GM21576 (cell line): Measurements from ENCODE around the gene HNF1A.
"Not testable (repeated sequence)": the region's sequence is repeated elsewhere in the genome, so short reads cannot be mapped to it uniquely, and the experiment has no call there.

ENCODE experiments used
- ATAC-seq: cut with Tn5 transposase; IDR thresholded peaks from one replicate; pipeline ENCODE4 v1.9.1; 2021; ENCODE audit warnings: mild to moderate bottlenecking, moderate library complexity; ENCODE audit not compliant: unreplicated experiment

HNF1A gene, protein sequence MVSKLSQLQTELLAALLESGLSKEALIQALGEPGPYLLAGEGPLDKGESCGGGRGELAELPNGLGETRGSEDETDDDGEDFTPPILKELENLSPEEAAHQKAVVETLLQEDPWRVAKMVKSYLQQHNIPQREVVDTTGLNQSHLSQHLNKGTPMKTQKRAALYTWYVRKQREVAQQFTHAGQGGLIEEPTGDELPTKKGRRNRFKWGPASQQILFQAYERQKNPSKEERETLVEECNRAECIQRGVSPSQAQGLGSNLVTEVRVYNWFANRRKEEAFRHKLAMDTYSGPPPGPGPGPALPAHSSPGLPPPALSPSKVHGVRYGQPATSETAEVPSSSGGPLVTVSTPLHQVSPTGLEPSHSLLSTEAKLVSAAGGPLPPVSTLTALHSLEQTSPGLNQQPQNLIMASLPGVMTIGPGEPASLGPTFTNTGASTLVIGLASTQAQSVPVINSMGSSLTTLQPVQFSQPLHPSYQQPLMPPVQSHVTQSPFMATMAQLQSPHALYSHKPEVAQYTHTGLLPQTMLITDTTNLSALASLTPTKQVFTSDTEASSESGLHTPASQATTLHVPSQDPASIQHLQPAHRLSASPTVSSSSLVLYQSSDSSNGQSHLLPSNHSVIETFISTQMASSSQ

DNA sequence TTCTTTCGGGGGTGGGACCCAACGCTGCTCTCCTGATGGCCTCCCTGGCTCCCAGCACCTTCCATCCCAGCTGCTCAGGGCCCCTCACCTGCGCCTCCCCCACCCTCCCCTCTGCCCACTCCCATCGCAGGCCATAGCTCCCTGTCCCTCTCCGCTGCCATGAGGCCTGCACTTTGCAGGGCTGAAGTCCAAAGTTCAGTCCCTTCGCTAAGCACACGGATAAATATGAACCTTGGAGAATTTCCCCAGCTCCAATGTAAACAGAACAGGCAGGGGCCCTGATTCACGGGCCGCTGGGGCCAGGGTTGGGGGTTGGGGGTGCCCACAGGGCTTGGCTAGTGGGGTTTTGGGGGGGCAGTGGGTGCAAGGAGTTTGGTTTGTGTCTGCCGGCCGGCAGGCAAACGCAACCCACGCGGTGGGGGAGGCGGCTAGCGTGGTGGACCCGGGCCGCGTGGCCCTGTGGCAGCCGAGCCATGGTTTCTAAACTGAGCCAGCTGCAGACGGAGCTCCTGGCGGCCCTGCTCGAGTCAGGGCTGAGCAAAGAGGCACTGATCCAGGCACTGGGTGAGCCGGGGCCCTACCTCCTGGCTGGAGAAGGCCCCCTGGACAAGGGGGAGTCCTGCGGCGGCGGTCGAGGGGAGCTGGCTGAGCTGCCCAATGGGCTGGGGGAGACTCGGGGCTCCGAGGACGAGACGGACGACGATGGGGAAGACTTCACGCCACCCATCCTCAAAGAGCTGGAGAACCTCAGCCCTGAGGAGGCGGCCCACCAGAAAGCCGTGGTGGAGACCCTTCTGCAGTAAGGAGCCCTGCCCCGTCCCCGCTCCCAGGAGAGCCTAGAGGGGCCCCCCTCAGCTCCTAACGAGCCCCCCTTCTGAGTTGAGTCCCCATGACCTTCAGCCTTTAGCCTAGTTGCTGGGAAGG is at the start of gene HNF1A:
Gene HNF1A (plus strand): TSS at position 248 of the 924 bp plus-strand sequence. CDS start 226 bp downstream, at position 474.
- no peak for ATAC-seq

DNA sequence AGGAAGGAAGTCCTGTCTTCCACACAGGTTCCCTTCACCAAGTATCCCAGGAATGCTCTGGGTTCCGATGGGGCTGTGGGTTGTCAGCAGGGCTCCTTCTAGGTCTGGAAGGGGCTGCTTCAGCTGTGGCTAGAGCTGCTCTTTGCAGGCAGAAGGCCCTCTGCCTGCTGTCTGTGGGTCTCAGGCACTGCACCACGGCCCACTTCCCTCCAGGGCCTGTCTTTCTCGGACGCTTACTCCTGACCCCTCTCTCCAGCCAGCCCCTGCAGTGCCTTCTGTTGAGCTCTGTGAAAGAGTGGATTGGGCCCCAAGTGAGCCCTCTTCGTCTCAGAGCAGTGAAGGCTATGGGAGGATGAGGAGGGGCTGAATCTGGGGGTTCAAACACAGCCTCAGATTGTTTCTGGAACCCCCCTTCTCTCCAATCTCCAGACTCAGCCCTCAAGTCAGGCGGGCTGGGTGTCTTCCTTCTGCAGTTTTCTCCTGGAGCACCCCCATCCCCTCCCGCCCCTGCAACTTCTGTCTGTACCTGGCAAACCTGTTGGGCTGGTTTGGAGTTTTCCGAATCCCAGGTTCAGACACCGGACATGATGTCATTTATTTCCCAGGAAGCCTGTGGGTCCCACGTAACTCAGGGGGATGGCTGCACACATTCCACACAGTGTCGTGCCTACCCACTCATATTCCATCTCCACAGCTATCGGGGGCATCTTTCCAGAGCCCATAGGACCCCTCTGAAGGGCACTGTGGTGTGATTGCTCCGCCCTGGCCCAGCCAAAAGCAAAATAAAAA is 49.3 kb upstream of the HNF1A start:
- no peak for ATAC-seq

DNA sequence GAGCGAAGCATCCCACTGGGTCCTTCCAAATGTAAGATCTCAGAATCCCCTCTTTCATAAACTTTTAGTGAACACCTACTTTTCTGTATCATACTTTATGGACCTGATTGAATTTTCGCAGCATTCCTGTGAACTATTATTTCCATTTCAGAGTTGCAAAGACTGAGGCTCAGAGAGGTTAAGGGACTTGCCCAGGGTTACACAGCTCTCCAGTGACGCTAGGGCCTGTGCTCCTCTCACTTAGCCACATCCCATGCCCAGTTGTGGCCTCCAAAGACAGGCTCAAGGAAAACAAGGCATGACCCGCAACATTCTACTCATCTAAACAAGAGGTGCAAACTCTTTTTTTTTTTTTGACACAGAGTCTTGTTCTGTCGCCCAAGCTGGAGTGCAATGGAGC is 48.3 kb upstream of the HNF1A start:
- ATAC-seq, result no peak

- ATAC-seq, result no peak
These were observed 46.3 kb upstream of the HNF1A start for GRCh38 chr12:120932058-120932457.

GRCh38 chr12:120932956-120933526 is 45.3 kb upstream of the HNF1A start:
- ATAC-seq, result no peak

DNA sequence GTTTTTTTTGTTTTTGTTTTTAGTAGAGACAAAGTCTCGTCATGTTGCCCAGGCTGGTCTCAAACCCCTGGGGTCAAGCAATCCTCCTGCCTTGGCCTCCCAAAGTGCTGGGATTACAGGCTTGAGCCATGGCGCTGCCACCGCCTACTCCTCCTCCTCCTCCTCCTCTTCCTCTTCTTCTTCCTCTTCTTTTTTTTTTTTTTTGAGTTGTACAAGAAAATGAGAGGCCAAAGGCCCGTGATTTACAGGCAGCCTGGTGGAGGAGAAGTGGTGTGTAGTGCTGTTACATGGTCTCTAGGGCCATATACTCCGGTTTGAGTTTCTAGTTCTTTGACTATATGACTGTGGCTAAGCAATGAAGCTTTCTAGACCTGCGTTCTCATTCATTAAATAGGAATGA is 44.6 kb upstream of the HNF1A start:
- ATAC-seq, result no peak

GRCh38 chr12:120936197-120936596 is 42.1 kb upstream of the HNF1A start:
- ATAC-seq, result no peak

DNA sequence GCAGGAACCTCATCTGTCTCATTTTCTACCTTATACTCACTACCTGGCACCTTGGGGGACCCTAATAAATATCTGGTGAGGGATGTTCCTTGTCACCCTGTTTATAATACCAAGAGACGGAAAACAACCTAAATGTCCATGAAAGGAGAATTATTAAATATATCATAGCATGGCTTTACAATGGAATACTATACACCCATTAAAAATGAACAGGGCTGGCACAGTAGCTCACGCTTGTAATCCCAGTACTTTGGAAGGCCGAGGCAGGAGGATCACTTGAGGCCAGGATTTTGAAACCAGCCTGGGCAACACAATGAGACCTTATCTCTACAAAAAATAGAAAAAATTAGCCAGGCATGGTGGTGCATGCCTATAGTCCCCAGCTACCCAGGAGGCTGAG is 39.8 kb upstream of the HNF1A start:
- no peak for ATAC-seq

GRCh38 chr12:120939523-120939922 is 38.8 kb upstream of the HNF1A start:
- ATAC-seq, result no peak

- no peak for ATAC-seq
These were observed 38.3 kb upstream of the HNF1A start for GRCh38 chr12:120940006-120940405.

DNA sequence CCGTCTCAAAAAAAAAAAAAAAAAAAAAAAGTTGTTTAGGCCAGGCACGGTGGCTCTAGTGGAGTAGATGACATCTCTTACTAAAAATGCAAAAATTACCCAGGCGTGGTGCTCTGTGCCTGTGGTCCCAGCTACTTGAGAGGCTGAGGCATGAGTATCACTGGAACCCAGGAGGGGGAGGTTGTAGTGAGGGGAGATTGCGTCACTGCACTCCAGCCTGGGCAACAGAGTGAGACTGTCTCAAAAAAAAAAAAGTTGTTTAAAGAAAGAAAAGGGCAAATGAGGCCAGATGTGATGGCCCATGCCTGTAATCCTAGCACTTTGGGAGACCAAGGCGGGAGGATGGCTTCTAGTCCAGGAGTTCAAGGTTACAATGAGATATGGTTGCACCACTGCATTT is 37.5 kb upstream of the HNF1A start:
- ATAC-seq, result no peak

GRCh38 chr12:120941412-120941811 is 36.9 kb upstream of the HNF1A start:
- no peak for ATAC-seq

DNA sequence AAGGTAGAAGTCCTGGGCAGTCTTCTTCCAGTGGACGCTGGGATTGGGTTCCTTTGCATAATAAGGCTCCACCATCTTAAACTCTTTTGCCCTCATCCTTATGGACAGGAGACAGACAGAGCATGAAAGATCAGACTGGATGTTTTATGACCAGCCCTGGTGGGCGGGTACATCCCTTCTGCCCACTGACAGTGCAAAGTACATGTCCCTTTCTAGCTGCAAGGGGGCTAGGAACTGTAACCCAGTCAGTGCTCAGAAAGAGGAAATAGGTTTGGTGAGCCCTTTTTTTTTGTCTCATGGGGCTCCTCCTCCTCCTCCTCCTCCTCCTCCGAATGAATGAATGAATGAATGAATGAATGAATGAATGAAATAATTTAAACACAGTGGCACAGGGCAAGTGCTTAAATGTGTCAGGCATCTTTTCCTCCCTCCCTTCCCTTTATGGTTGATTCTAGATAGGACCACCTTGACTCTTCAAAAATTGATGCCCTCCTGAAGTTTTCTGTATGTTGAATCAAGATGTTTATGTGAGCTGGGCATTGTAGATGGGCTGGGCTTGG is 36.4 kb upstream of the HNF1A start:
- ATAC-seq, result no peak

- no peak for ATAC-seq
These were observed 34.9 kb upstream of the HNF1A start for GRCh38 chr12:120943482-120943881.

DNA sequence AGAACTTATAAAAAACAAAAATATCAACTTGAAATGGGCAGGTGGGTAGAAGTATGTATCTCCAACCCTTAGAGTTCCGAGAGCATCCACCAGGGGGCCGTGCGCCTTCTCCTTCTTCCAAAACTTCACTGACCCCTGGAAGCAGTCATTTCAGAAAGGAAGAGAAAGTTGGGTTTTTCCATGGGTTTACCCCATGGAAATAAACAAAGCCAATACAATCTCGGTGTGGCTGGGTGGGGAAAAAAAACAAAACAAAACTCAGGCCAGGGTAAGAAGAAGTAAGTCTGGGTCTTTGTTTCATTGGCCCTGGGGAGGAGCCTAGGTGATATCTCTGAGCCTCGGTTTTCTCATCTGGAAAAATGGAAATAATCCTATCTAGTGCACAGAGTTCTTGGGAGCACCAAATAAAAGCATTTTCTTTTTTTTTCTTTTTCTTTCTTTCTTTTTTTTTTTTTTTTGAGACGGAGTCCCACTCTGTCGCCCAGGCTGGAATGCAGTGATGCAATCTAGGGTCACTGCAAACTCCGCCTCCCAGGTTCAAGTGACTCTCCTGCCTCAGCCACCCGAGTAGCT is 33.6 kb upstream of the HNF1A start:
- ATAC-seq, result no peak

GRCh38 chr12:120945516-120945915 is 32.8 kb upstream of the HNF1A start:
- ATAC-seq, result not testable (repeated sequence)

DNA sequence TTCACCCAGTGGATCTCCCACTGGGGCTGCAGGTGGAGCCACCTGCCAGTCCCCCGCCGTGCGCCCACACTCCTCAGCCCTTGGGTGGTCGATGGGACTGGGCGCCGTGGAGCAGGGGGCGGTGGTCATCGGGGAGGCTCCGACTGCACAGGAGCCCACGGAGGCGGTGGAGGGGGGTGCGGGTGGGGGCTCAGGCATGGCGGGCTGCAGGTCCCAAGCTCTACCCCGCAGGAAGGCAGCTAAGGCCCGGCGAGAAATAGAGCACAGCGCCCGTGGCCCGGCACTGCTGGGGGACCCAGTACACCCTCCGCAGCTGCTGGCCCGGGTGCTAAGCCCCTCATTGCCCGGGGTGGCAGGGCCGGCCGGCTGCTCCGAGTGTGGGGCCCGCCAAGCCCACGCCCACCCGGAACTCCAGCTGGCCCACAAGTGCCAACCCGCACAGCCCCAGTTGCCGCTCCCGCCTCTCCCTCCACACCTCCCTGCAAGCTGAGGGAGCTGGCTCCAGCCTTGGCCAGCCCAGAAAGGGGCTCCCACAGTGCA is 28.0 kb upstream of the HNF1A start:
- ATAC-seq, result not testable (repeated sequence)

DNA sequence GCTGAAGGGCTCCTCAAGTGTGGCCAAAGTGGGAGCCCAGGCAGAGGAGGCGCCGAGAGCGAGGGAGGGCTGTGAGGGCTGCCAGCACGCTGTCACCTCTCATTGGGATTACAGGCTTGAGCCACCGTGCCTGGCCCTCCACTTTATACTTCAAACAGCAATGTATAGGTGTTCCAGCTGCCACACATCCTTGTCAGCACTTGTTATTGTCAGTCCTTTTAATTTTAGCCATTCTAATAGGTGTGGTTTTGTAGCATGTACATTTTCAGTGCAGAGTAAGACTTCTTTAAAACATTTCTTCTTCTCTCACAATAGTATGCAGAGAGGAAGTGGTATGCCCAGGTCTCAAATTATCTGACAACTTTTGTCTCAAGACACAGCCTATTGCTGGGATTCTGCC is 27.5 kb upstream of the HNF1A start:
- ATAC-seq, result no peak

GRCh38 chr12:120955232-120955631 is 23.1 kb upstream of the HNF1A start:
- ATAC-seq, result no peak
